ENCODE measurements around the gene FAM133A.

- TF ChIP-seq CTCF (IDR thresholded peaks at IDR 0.05) = no peak
- TF ChIP-seq POLR2A (IDR thresholded peaks at IDR 0.05) = no peak
Measured at GRCh38 chrX:93660575-93660974, 13.4 kb upstream of the FAM133A start.

Data from uterus (tissue), 2 donors.